Suprapubic skin (tissue), 4 donors: ENCODE results near the gene FHOD3. TPM values are rescaled to one million over a fixed set of nuclear protein-coding genes. Genes with fewer than 3 reads are reported as not detected.
"Not testable (repeated sequence)": the region's sequence is repeated elsewhere in the genome, so short reads cannot be mapped to it uniquely, and the experiment has no call there.

Experiments
- DNase-seq, 2 donors: peaks; one replicate each; pipeline ENCODE4 v3.0.0-alpha.2; 2019; ENCODE audit warnings: low spot score in 2 of 2
- H3K27ac ChIP-seq: fragments of 200-600 bp; sonication (generic); one replicate; pipeline ENCODE4 v1.5.1; 2019
- H3K27me3 ChIP-seq: fragments of 200-600 bp; sonication (generic); one replicate; pipeline ENCODE4 v1.5.1; 2019
- H3K36me3 ChIP-seq: fragments of 200-600 bp; sonication (generic); one replicate; pipeline ENCODE4 v1.5.1; 2019
- H3K4me1 ChIP-seq: fragments of 200-600 bp; sonication (generic); one replicate; pipeline ENCODE4 v1.5.1; 2019
- H3K4me3 ChIP-seq: fragments of 200-600 bp; sonication (generic); one replicate; pipeline ENCODE4 v1.5.1; 2019; ENCODE audit warnings: mild to moderate bottlenecking
- H3K9me3 ChIP-seq: fragments of 200-600 bp; sonication (generic); one replicate; pipeline ENCODE4 v1.5.1; 2019
- EP300 ChIP-seq: sonication (generic); formaldehyde crosslinking; IDR thresholded peaks from one replicate; pipeline ENCODE4 v1.6.1; 2017; ENCODE audit warnings: antibody characterized with exemption
- POLR2A ChIP-seq, 2 donors: fragments of 450-650 bp; IDR thresholded peaks; one replicate each; pipeline ENCODE4 v1.6.1; 2017; ENCODE audit warnings: antibody characterized with exemption in 2 of 2, mild to moderate bottlenecking in 2 of 2, moderate library complexity in 2 of 2
- POLR2AphosphoS5 ChIP-seq, 3 donors: sonication (generic); formaldehyde crosslinking; IDR thresholded peaks; one replicate each; pipeline ENCODE4 v1.6.1; 2017; ENCODE audit warnings: antibody characterized with exemption in 3 of 3
- WGBS: methylation state at CpG from one replicate; pipeline ENCODE4 v1.1.5; 2018; 5-methylcytosine and 5-hydroxymethylcytosine counted together
- total RNA-seq, 4 donors: library from RNA; depleted of rRNA; stranded (reverse); fragments of >200 nt; gene quantifications; one replicate each; pipeline ENCODE4 v1.1.0, GENCODE V29; 2016
- TF ChIP-seq, protein P1 (sequence below), 2 donors: fragments of 200-600 bp in 1 of 2; fragments of 450-650 bp in 1 of 2; sonication (generic) in 1 of 2; IDR thresholded peaks; one replicate each; pipeline ENCODE4 v1.5.1; 2016 to 2019; ENCODE audit warnings: antibody characterized with exemption in 2 of 2, mild to moderate bottlenecking in 1 of 2, moderate library complexity in 1 of 2

The FHOD3 gene
- total RNA-seq, 4 donors from 2014 or later: 5.8 to 18.7 (median 15.5) TPM

DNA sequence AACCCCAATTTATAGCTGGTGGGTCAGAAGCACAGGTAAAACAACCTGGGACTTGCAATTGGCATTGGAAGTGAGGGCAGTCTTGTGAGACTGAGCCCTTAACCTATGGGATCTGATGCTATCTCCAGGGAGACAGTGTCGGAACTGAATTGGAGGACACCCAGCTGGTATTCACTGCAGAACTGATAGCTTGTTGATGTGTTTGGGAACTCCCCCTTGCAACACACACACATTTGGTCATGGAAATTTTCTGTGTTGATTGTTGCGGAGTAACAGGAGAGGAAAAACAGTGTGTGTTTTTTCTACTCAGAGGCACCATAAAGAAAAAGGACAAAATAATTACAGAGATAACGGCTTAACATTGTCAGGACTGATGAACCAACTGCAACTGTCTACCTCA is 515.2 kb downstream of the FHOD3 start:
- TF ChIP-seq POLR2AphosphoS5 (IDR thresholded peaks at IDR 0.05) (no peak), POLR2A (IDR thresholded peaks at IDR 0.05) (no peak), EP300 (no peak)
- TF ChIP-seq, protein P1, sequence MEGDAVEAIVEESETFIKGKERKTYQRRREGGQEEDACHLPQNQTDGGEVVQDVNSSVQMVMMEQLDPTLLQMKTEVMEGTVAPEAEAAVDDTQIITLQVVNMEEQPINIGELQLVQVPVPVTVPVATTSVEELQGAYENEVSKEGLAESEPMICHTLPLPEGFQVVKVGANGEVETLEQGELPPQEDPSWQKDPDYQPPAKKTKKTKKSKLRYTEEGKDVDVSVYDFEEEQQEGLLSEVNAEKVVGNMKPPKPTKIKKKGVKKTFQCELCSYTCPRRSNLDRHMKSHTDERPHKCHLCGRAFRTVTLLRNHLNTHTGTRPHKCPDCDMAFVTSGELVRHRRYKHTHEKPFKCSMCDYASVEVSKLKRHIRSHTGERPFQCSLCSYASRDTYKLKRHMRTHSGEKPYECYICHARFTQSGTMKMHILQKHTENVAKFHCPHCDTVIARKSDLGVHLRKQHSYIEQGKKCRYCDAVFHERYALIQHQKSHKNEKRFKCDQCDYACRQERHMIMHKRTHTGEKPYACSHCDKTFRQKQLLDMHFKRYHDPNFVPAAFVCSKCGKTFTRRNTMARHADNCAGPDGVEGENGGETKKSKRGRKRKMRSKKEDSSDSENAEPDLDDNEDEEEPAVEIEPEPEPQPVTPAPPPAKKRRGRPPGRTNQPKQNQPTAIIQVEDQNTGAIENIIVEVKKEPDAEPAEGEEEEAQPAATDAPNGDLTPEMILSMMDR (IDR thresholded peaks at IDR 0.05): no peak
- 77% methylated on average over 3 of the region's 3 CpGs for WGBS
- Histone ChIP-seq H3K4me1 (peaks cover 4% of the 10 kb centered on the region), H3K4me3 (no peak overlapping the region), H3K27ac (no peak overlapping the region), H3K9me3 (no peaks in the 10 kb centered on the region), H3K27me3 (no peaks in the 10 kb centered on the region), H3K36me3 (peaks cover 22% of the 10 kb centered on the region)
- DNase-seq: no peak

- H3K27ac ChIP-seq: no peak overlapping the region
- H3K4me3 ChIP-seq: no peak overlapping the region
- 91% methylated on average over 4 of the region's 4 CpGs for WGBS
- TF ChIP-seq, protein P1 (IDR thresholded peaks at IDR 0.05): no peak
- TF ChIP-seq POLR2AphosphoS5 (IDR thresholded peaks at IDR 0.05): no peak
- TF ChIP-seq EP300: no peak
- no peak for DNase-seq
- H3K36me3 ChIP-seq: peaks cover 24% of the 10 kb centered on the region
- H3K27me3 ChIP-seq: no peaks in the 10 kb centered on the region
- H3K4me1 ChIP-seq: peaks cover 4% of the 10 kb centered on the region
- H3K9me3 ChIP-seq: no peaks in the 10 kb centered on the region
Measured at GRCh38 chr18:36813101-36813775, 515.7 kb downstream of the FHOD3 start.

DNA sequence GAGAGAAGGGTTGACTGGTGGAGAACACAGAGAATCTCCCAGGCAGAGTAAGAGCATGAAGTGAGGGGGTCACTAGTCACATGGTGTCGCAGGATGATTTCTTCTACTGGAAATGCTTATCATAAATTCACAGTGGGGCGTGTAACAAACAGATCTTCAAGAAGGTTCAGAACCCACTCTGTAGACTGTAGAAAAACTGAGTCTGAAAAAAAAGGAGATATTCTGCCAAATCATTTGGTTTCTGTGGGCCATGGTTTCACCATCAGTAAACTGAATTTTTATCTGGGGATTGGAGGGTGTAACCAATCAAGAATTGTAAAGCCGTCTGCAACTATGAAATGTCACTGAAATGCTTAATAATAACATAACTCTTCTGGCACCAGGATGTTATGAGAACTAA is 516.3 kb downstream of the FHOD3 start:
- Histone ChIP-seq H3K4me1 (peaks cover 4% of the 10 kb centered on the region), H3K4me3 (no peak overlapping the region), H3K27me3 (no peaks in the 10 kb centered on the region), H3K36me3 (peaks cover 30% of the 10 kb centered on the region), H3K27ac (no peak overlapping the region), H3K9me3 (no peaks in the 10 kb centered on the region)
- TF ChIP-seq EP300 (no peak), POLR2A (IDR thresholded peaks at IDR 0.05) (no peak), POLR2AphosphoS5 (IDR thresholded peaks at IDR 0.05) (no peak)
- DNase-seq: no peak
- WGBS: 85% methylated on average over 3 of the region's 3 CpGs

- TF ChIP-seq POLR2A (IDR thresholded peaks at IDR 0.05): no peak
- no peak for TF ChIP-seq POLR2AphosphoS5 (IDR thresholded peaks at IDR 0.05)
- no peak for TF ChIP-seq EP300
- TF ChIP-seq, protein P1 (IDR thresholded peaks at IDR 0.05): no peak
- H3K27ac ChIP-seq: no peak overlapping the region
- WGBS: 57% methylated on average over 1 of the region's 1 CpG
Measured at GRCh38 chr18:36814994-36815393, 517.5 kb downstream of the FHOD3 start.

GRCh38 chr18:36816096-36816495 is 518.6 kb downstream of the FHOD3 start:
- DNase-seq, H3K9me3 ChIP-seq: not testable (repeated sequence)
- H3K36me3 ChIP-seq: peaks cover 31% of the 10 kb centered on the region

More at GRCh38 chr18:36814994-36815393, 517.5 kb downstream of the FHOD3 start:
- Histone ChIP-seq H3K36me3 (peaks cover 31% of the 10 kb centered on the region), H3K9me3 (no peaks in the 10 kb centered on the region), H3K27me3 (no peaks in the 10 kb centered on the region), H3K4me3 (no peak overlapping the region), H3K4me1 (no peaks in the 10 kb centered on the region)
- no peak for DNase-seq

GRCh38 chr18:36817039-36817438 is 519.5 kb downstream of the FHOD3 start:
- TF ChIP-seq, protein P1 (IDR thresholded peaks at IDR 0.05): no peak
- TF ChIP-seq EP300 (no peak), POLR2A (IDR thresholded peaks at IDR 0.05) (no peak), POLR2AphosphoS5 (IDR thresholded peaks at IDR 0.05) (no peak)
- no peak overlapping the region for H3K4me3 ChIP-seq
- no peak overlapping the region for H3K27ac ChIP-seq
- no peak for DNase-seq
- H3K36me3 ChIP-seq: peaks cover 30% of the 10 kb centered on the region
- no peaks in the 10 kb centered on the region for H3K27me3 ChIP-seq
- H3K9me3 ChIP-seq: no peaks in the 10 kb centered on the region
- WGBS: 93% methylated on average over 1 of the region's 1 CpG
- no peaks in the 10 kb centered on the region for H3K4me1 ChIP-seq

More at GRCh38 chr18:36816096-36816495, 518.6 kb downstream of the FHOD3 start:
- not testable (repeated sequence) for H3K4me3 ChIP-seq, H3K27me3 ChIP-seq, H3K27ac ChIP-seq, H3K4me1 ChIP-seq
